Tibial artery (tissue), 4 donors: ENCODE measurements around the gene KIF26B.
A peak's percentile ranks its signal among the peaks of the same experiment; 100 is the strongest.

Source experiments
- DNase-seq, 2 donors: peaks; one replicate each; pipeline ENCODE4 v3.0.0-alpha.2; 2019
- H3K27ac ChIP-seq, 2 donors: fragments of 200-600 bp; sonication (generic) in 1 of 2; 1 replicate in 1 of 2; 2 replicates in 1 of 2; pipeline ENCODE4 v1.5.1; 2018 to 2019; ENCODE audit warnings: mild to moderate bottlenecking in 1 of 2
- H3K27me3 ChIP-seq, 2 donors: fragments of 200-600 bp; sonication (generic) in 1 of 2; one replicate each; pipeline versions ENCODE4 v1.5.1 to v1.6.0; 2016 to 2019
- H3K36me3 ChIP-seq, 3 donors: fragments of 200-600 bp; sonication (generic) in 2 of 3; one replicate each; pipeline ENCODE4 v1.5.1; 2016 to 2019; ENCODE audit warnings: mild to moderate bottlenecking in 2 of 3
- H3K4me1 ChIP-seq, 4 donors: fragments of 200-600 bp; sonication (generic) in 2 of 4; 1 replicate in 3 of 4; 2 replicates in 1 of 4; pipeline ENCODE4 v1.5.1; 2016 to 2019
- H3K4me3 ChIP-seq, 2 donors: fragments of 200-600 bp; sonication (generic) in 1 of 2; 1 replicate in 1 of 2; 2 replicates in 1 of 2; pipeline ENCODE4 v1.5.1; 2018 to 2019; ENCODE audit warnings: mild to moderate bottlenecking in 2 of 2
- H3K9me3 ChIP-seq, 3 donors: fragments of 200-600 bp; sonication (generic) in 1 of 3; one replicate each; pipeline ENCODE4 v1.5.1; 2016 to 2019
- intact Hi-C: fragments of 100-400 bp; cut with DNase I; formaldehyde crosslinking; loops from one replicate; pipeline ENCODE4 v1.15.0; 2023; ENCODE audit warnings: low total_unique reads
- TF ChIP-seq, protein P1 (sequence below), 2 experiments: fragments of 200-600 bp in 1 of 2; fragments of 450-650 bp in 1 of 2; IDR thresholded peaks; one replicate each; pipeline ENCODE4 v1.5.1; 2017 to 2019; ENCODE audit warnings: antibody characterized with exemption in 2 of 2, mild to moderate bottlenecking in 1 of 2, moderate library complexity in 1 of 2

Gene KIF26B

DNA sequence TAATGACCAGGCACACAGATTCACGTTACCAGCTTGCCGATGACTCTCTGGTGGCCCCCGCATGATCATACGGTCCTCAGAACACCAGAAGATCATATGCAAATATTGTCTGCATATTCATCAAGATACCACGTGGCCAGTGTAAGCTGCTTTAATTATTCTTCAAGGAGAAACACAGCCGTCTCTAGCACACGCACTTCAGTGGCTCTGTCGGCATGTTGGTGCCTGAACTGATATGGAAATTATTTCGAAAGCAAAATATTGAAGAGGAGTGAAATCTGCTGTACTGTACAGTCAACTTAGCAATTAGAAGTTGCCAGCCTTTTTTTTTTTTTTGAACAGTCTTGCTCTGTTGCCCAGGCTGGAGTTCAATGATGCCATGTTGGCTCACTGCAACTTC lies 5.9 kb upstream of the KIF26B start:
- peak in 1 of 2 donors; percentile 27 for DNase-seq
- TF ChIP-seq, protein P1, sequence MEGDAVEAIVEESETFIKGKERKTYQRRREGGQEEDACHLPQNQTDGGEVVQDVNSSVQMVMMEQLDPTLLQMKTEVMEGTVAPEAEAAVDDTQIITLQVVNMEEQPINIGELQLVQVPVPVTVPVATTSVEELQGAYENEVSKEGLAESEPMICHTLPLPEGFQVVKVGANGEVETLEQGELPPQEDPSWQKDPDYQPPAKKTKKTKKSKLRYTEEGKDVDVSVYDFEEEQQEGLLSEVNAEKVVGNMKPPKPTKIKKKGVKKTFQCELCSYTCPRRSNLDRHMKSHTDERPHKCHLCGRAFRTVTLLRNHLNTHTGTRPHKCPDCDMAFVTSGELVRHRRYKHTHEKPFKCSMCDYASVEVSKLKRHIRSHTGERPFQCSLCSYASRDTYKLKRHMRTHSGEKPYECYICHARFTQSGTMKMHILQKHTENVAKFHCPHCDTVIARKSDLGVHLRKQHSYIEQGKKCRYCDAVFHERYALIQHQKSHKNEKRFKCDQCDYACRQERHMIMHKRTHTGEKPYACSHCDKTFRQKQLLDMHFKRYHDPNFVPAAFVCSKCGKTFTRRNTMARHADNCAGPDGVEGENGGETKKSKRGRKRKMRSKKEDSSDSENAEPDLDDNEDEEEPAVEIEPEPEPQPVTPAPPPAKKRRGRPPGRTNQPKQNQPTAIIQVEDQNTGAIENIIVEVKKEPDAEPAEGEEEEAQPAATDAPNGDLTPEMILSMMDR (IDR thresholded peaks at IDR 0.05): no peak
- H3K4me1 ChIP-seq: peaks cover 0 to 10% (median 8%) of the 10 kb centered on the region in 4 donors
- intact Hi-C loops: no loop called here
- no peaks in the 10 kb centered on the region for H3K9me3 ChIP-seq
- no peak overlapping the region for H3K4me3 ChIP-seq
- peaks cover 0 to 26% of the 10 kb centered on the region in 2 donors for H3K27me3 ChIP-seq
- no peak overlapping the region for H3K27ac ChIP-seq
- no peaks in the 10 kb centered on the region for H3K36me3 ChIP-seq

DNA sequence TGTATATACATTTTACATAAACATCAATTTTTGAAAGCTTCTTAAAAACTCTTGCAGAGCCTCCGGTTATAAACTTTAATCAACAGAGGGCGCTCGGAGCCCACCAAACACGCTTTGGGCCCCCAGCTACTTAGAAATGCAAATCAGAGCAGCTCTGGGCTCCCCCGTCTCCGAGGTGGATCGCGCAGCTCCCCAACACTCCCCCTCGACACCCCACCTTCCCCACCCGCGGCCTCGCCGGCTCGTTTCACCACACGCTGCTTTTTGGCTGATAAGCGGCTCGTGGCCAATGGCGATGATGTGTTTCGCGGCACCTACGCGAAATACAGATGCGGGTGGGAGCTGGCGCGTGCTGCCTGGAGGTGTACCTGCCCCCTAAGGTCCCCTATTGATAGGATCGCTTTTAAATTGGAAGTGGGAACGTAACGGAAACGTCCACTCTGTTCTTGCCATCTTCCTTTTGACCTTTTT lies 1.7 kb upstream of the KIF26B start:
- no peak overlapping the region for H3K27ac ChIP-seq
- no peaks in the 10 kb centered on the region for H3K9me3 ChIP-seq
- peak in 1 of 2 donors; percentile 62 for DNase-seq
- H3K27me3 ChIP-seq: peaks cover 0 to 60% of the 10 kb centered on the region in 2 donors
- intact Hi-C loops: loop anchor here (10.0 kb wide), 3 partner anchors 278 to 1342 kb away; no protein-coding TSS in a partner anchor
- peaks cover 7 to 44% (median 40%) of the 10 kb centered on the region in 4 donors for H3K4me1 ChIP-seq
- peak overlapping the region; percentile 47 to 57 for H3K4me3 ChIP-seq
- no peaks in the 10 kb centered on the region for H3K36me3 ChIP-seq
- TF ChIP-seq, protein P1 (IDR thresholded peaks at IDR 0.05): peak; percentile 42 to 55

DNA sequence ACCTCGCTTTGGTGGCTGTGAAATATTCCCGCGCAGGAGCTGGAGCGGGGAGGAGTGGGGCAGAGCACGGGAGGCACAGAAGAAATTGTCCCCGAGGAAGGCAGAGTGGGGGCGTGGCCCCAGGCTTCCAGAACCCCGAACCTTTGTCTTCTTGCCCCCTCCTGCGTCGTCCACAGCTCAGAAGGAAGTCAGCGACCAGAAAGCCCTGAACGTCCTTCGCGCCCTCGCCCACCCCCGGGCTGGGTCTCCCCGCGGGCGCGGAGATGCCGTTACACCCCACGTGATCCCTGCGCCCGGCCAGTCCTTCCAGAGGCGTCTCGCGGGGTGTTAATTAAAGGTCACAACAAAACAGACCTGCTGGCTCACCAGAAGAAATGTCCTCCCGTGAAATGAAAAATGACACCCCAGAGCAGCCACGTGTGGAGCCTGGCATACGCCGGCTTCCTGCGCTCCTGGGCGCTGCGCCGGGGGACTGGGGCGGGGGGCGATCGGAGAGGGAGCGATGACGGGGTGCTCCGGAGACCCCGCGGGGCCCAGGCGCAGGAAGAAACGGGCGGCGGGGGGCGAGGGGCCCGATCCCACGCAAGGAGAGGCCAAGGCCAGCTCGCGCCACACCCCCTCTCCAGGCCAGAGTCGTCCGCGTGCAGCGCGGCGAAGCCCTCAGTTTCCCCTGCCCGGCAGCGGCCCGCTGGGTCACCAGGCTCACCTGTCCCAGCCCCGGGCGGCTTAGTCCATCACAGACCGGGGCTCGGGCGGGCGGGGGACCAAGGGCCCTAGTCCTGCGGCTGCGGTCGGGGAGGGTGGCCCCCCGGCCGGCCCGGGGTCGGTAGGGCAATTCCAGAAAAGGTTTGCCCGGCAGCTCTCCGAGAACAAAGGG lies 995 bp upstream of the KIF26B start:
- Histone ChIP-seq H3K4me1 (peaks cover 7 to 44% (median 40%) of the 10 kb centered on the region in 4 donors), H3K27ac (no peak overlapping the region), H3K36me3 (no peaks in the 10 kb centered on the region), H3K4me3 (peak overlapping the region; percentile 47 to 57), H3K27me3 (peaks cover 0 to 65% of the 10 kb centered on the region in 2 donors), H3K9me3 (no peaks in the 10 kb centered on the region)
- DNase-seq: peak in 1 of 2 donors; percentile 62
- intact Hi-C loops: loop anchor here (10.0 kb wide), 3 partner anchors 279 to 1341 kb away; no protein-coding TSS in a partner anchor
- TF ChIP-seq, protein P1 (IDR thresholded peaks at IDR 0.05): no peak

DNA sequence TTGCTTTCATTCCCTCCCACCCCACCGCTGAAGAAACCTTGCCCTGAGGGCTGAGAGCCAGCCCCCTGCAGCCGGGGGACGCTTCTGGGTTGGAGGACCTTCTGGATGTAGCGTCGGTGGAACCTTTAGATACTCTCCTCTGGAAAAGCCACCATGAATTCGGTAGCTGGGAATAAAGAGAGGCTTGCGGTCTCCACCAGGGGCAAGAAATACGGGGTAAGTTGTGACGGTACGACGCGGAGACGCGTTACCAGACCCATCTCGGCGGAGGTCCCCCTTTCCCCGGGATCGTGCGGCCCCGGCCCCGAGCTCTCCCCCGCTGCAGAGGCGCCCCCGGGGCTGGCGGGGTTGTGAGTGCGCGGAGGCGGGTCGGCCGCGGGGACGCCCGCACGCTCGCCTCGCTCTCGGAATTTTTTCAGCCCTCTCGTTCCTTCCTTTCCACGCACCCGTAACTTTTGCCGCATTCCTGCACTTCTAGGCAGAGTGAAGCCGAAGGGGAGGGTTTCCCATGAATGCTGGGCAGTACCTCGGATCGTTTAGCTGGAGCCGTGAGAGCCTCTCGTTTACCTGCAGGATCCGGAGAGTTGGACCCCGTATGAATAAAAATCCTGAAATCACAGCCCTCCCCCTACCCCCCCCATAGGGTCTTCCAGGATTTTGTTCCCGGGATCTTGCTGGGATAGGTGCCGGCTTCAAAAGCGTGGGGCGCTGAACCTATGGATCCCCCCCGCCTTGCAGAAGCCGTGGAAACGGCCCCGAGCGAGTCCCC lies 671 bp downstream of the KIF26B start:
- Histone ChIP-seq H3K9me3 (no peaks in the 10 kb centered on the region), H3K27ac (no peak overlapping the region), H3K27me3 (peaks cover 0 to 63% of the 10 kb centered on the region in 2 donors), H3K36me3 (no peaks in the 10 kb centered on the region), H3K4me1 (peaks cover 7 to 44% (median 40%) of the 10 kb centered on the region in 4 donors), H3K4me3 (peak overlapping the region; percentile 47 to 57)
- TF ChIP-seq, protein P1 (IDR thresholded peaks at IDR 0.05): no peak
- intact Hi-C loops: loop anchor here (10.0 kb wide), 3 partner anchors 281 to 1339 kb away; no protein-coding TSS in a partner anchor
- no peak for DNase-seq

DNA sequence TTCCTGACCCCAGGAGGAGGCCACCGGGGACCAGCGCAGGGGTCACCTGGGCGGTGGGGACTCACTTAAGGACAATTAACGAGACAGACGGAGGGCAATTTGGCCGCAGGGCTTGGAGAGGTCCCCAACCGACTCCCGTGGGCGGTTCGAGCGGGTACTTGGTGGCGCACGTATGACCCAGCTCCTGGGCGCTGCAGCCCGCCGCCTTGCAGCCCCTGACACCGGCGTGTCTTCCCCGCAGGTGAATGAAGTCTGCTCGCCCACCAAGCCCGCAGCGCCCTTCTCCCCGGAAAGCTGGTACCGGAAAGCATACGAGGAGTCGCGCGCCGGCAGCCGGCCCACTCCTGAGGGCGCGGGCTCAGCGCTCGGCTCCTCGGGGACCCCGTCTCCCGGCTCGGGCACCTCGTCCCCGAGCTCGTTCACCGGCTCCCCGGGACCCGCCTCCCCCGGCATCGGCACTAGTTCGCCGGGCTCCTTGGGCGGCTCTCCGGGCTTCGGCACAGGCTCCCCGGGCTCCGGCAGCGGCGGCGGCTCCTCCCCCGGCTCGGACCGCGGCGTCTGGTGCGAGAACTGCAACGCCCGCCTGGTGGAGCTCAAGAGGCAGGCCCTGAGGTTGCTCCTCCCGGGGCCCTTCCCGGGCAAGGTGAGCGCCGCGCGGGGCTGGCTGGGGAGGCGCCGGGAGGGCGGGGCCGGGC lies 1.4 kb downstream of the KIF26B start:
- Histone ChIP-seq H3K4me3 (peak overlapping the region; percentile 47 to 57), H3K36me3 (no peaks in the 10 kb centered on the region), H3K4me1 (peaks cover 7 to 44% (median 40%) of the 10 kb centered on the region in 4 donors), H3K27ac (no peak overlapping the region), H3K27me3 (peaks cover 0 to 58% of the 10 kb centered on the region in 2 donors), H3K9me3 (no peaks in the 10 kb centered on the region)
- TF ChIP-seq, protein P1 (IDR thresholded peaks at IDR 0.05): peak; percentile 52 to 56
- peak; percentile 62 to 83 for DNase-seq
- intact Hi-C loops: loop anchor here (10.0 kb wide), 3 partner anchors 281 to 1339 kb away; no protein-coding TSS in a partner anchor
